Amniotic epithelial cell (primary cell): ENCODE measurements around the gene PDE2A.

Experiments used
- DNase-seq: peaks from one replicate; pipeline ENCODE4 v3.0.0-alpha.2; 2010; ENCODE audit warnings: low read depth

Gene PDE2A

GRCh38 chr11:72613450-72613849, 60.8 kb downstream of the PDE2A start:
- DNase-seq: no peak

DNA sequence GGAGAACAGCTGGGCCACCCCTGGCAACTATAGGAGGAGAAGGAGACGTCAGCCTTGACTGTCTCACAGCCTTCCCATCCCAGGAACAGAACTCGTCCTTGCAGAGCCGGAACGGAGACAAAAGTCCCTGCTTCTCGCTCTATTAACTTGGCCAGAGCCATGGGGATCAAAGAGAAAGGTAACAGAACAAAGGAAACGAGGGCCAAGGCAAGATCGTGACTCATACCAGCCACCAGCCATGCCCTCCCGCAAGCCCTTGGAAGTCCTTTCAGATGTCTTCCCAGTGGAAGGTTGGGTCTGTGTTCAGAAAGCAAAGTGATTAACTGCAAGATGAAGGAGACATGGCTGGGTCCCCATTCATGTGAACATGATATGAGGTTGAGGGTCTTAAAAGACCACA, 64.7 kb downstream of the PDE2A start:
- no peak for DNase-seq

- peak; percentile 32 for DNase-seq
Observed at GRCh38 chr11:72609045-72609444, 65.2 kb downstream of the PDE2A start.

- no peak for DNase-seq
Observed at GRCh38 chr11:72607496-72607895, 66.7 kb downstream of the PDE2A start.

- DNase-seq: no peak
Observed at GRCh38 chr11:72606748-72607468, 67.3 kb downstream of the PDE2A start.

DNA sequence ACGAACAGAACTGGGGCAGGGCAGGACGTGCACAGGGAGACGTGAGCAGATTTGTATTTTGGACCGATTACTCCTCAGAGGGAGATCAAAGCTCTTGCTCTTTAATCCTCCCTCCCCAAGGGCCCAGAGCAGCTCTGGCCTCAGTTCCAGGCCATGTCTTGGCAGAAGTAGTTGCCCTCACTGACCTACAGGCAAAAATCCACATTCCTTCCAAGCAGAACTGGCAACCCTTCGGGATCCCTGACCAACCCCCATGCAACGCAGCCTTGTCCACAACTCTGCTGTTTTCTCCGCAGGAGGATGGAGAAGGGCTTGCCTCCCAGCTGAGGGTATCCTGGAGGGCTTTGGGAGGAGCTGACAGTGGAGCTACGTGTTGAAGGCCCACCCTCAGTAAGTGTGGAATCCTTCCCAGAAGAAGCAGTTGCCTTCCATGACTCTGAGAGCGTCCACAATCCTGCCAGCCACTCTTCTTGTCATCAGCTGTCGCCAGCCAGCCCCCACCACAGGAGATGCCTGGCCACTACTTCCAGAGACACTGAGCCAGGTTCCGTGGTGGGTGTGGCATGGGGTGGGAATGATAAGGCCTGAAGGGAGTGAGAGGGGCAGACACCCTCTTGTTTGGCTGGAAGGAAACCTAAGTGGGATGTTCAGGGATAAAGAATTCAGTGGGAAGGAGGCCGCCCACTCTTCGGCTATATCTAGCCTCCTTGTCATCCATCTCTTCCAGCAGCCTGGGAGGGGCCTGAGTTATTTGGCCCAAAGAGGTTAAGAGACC, 68.1 kb downstream of the PDE2A start:
- DNase-seq: peak; percentile 15

DNA sequence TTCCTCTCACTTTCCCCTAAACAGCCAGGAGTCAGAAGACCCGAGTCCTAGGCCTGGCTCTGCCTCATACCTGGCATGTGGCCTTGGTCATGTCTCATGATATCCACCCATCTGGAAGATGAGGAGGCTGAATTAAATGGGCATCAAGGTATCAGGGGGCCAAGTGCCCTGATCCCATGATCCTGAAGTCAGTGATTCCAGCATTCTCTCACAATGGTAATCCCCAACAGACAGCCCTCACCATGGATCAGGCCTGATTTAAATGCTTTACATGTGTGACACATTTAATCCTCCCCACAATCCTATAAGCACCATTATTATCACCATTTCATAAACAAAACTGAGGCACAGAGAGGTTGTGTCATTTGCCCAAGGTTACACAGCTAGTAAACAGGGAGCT, 70.0 kb downstream of the PDE2A start:
- DNase-seq: no peak

DNA sequence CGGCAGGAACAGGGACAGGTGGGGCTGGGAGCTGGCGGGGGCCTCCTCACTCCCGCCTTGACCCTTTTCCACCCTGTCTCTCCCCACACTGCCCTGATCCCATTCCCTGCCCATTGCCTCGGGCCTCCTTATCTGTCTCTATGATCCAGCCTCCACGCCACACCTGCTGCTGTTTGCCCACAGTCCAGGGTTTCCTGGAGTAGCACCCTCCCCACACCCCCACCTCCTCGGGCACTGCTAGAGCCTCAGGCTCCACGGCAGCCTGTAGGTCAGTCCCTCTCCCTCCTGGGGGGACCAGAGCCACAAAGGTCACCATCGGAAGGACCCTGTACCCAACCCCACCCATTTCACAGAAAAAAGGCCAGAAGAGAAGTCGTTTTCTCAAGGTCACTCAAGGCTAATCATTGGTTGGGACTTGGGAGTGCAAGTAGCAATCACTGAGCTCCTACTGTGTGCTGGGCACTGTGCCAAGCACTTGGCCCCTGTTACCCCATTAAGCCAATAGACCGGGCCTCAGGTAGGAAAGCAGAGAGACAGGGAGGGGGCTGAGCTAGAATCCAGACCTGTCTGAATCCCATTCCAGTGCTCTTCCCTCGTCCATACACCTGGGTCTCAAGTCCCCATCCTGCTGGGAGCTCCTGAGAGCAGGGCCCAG, 71.8 kb downstream of the PDE2A start:
- no peak for DNase-seq

- no peak for DNase-seq
Observed at GRCh38 chr11:72600557-72600956, 73.7 kb downstream of the PDE2A start.

GRCh38 chr11:72599325-72600117, 74.7 kb downstream of the PDE2A start:
- no peak for DNase-seq

DNA sequence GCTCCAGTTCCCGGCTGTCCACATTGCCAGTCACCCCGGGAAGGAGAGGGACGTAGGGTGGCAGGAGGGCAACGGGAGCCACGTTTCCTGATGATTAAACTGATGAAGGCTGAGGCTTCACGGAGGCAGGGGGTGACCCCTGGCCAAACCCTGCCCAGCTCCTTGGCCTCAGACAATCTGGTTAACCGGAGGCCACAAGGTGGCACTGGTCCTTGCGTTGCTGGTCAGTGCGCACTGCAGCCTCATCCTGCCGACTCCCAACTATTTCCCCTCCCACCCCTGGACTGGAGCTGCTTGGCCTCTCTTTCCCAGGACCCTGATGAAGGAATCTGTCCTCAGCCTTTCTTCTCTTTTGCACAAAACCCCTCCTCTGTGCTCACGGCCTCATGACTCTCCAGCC, 75.3 kb downstream of the PDE2A start:
- peak; percentile 20 for DNase-seq

GRCh38 chr11:72598466-72598865, 75.8 kb downstream of the PDE2A start:
- no peak for DNase-seq

DNA sequence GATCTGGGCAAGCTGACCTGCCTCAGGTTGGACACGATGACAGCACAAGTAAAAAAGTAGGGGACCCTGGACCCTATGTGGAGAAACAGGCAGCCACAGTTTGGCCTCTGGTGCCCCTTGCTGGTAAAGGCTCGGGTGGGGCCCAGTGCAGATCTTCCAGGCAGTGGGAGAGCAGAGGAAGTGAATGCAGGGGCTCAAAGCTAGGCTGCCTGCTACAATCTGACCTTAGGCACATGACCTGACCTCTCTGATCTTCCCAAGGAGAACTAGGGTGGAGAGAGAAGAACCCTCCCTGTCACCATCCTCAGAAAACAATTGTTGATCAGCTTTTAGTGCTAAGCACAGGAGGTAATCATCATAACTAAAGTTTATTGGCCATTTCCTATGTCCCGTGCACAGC, 76.5 kb downstream of the PDE2A start:
- no peak for DNase-seq

GRCh38 chr11:72595292-72595684, 78.9 kb downstream of the PDE2A start:
- DNase-seq: no peak

GRCh38 chr11:72594493-72595291, 79.5 kb downstream of the PDE2A start:
- no peak for DNase-seq

GRCh38 chr11:72592698-72593495, 81.3 kb downstream of the PDE2A start:
- DNase-seq: no peak

DNA sequence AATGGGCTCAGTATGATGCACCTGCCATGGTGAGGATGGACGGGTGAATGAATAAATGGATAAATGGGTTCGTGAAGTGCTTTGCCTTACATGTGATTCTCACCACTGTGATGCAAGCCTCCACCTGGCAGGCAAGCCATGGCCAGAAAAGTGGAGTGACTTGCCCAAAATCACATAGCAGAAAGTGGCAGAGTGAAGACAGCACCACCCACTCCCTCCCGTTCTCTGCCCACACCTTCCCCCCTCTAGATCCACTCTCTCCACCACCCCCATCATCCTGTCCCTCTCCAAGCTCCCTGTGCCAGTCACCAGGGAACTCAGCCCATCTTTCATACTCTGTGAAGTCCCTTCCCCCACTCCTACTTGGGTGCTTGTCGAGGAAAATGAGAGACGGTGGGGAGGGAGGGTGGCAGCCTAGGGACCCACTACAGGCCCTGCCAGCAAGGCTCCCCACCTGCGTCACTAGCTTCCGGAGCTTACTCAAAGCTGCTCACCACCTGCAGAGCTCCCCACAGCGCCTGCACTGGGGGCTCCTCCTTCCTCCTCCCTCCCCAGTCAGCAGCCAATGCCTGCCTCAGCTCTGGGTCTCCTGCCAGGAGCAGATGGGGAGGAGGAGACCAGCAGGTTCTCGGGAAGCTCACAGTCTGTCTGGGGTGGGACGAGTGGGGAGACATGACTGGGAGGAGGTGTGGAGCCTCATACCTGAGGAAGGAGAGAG, 82.3 kb downstream of the PDE2A start:
- no peak for DNase-seq

DNA sequence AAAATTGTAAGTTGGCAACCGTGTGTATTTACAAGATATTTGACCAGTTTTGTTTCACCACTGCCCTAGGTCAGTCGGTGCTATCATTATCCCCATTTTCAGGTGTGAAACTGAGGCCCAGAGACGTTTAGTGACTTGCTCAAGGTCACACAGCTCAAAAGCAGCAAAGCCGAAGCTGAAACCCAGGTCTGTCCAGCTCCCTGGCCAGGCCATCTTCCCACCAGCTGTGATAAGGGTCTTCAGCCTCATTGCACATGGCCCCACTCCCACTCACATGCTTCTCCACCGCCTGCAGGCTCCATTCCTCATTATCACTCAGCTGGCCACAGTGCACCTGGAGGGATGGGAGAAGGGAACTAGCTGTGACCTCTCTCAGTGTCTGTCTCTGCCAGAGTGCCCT, 83.2 kb downstream of the PDE2A start:
- no peak for DNase-seq

- no peak for DNase-seq
Observed at GRCh38 chr11:72589802-72590761, 84.1 kb downstream of the PDE2A start.
